Neural progenitor cell (in vitro differentiated cells): ENCODE results near the gene CCDC91. TPM values are rescaled to one million over a fixed set of nuclear protein-coding genes. Genes with fewer than 3 reads are reported as not detected.

Source experiments
- DNase-seq: peaks from one replicate; pipeline ENCODE4 v3.0.0-alpha.2; 2016; ENCODE audit warnings: low spot score
- H2AFZ ChIP-seq: fragments of 200-600 bp; sonication (generic); replicated peaks from 2 replicates; pipeline ENCODE4 v1.6.1; 2016; ENCODE audit warnings: antibody characterized with exemption
- H3F3A ChIP-seq: fragments of 200-600 bp; sonication (generic); 2 replicates; pipeline ENCODE4 v1.6.1; 2016; ENCODE audit warnings: antibody characterized with exemption, low read depth
- H3K27ac ChIP-seq: fragments of 200-600 bp; sonication (generic); 2 replicates; pipeline ENCODE4 v1.5.1; 2016; ENCODE audit warnings: mild to moderate bottlenecking
- H3K27me3 ChIP-seq: fragments of 200-600 bp; sonication (generic); 2 replicates; pipeline ENCODE4 v1.6.1; 2016; ENCODE audit warnings: mild to moderate bottlenecking, moderate library complexity
- H3K36me3 ChIP-seq: fragments of 200-600 bp; sonication (generic); 2 replicates; pipeline ENCODE4 v1.5.1; 2016
- H3K4me1 ChIP-seq: fragments of 200-600 bp; sonication (generic); 2 replicates; pipeline ENCODE4 v1.6.1; 2016; ENCODE audit warnings: mixed run types
- H3K4me2 ChIP-seq: fragments of 200-600 bp; sonication (generic); 2 replicates; pipeline ENCODE4 v1.6.1; 2016
- H3K4me3 ChIP-seq: fragments of 200-600 bp; sonication (generic); 2 replicates; pipeline ENCODE4 v1.5.1; 2016
- H3K79me2 ChIP-seq: fragments of 200-600 bp; sonication (generic); 2 replicates; pipeline ENCODE4 v1.6.1; 2016; ENCODE audit warnings: low read depth
- H3K9ac ChIP-seq: fragments of 200-600 bp; sonication (generic); 2 replicates; pipeline ENCODE4 v1.6.1; 2016
- H3K9me3 ChIP-seq: fragments of 200-600 bp; sonication (generic); 2 replicates; pipeline ENCODE4 v1.5.1; 2016; ENCODE audit warnings: low read depth
- H4K20me1 ChIP-seq: fragments of 200-600 bp; sonication (generic); 2 replicates; pipeline ENCODE4 v1.6.1; 2016; ENCODE audit warnings: low read depth
- H3K27ac Mint-ChIP-seq: 3 replicates; pipeline ENCODE4 v1.8.0; 2021; ENCODE audit warnings: mixed read lengths
- H3K27me3 Mint-ChIP-seq: 2 replicates; pipeline ENCODE4 v1.8.0; 2022; ENCODE audit warnings: low read depth, mild to moderate bottlenecking, inconsistent platforms, moderate library complexity, mixed read lengths; ENCODE audit not compliant: insufficient read depth
- H3K36me3 Mint-ChIP-seq: 3 replicates; pipeline ENCODE4 v1.8.0; 2021; ENCODE audit warnings: mixed read lengths
- H3K4me1 Mint-ChIP-seq: 3 replicates; pipeline ENCODE4 v1.8.0; 2021; ENCODE audit warnings: mixed read lengths
- H3K4me3 Mint-ChIP-seq: 3 replicates; pipeline ENCODE4 v1.8.0; 2021; ENCODE audit warnings: mild to moderate bottlenecking, moderate library complexity, mixed read lengths
- H3K9me3 Mint-ChIP-seq: 3 replicates; pipeline ENCODE4 v1.8.0; 2020; ENCODE audit warnings: mixed read lengths
- EZH2 ChIP-seq: fragments of 200-600 bp; sonication (generic); IDR thresholded peaks from 2 replicates; pipeline ENCODE4 v1.6.1; 2017; ENCODE audit warnings: antibody characterized with exemption, mild to moderate bottlenecking, moderate library complexity
- EZH2phosphoT487 ChIP-seq: fragments of 200-600 bp; sonication (generic); IDR thresholded peaks from 2 replicates; pipeline ENCODE4 v1.6.1; 2017; ENCODE audit warnings: antibody characterized with exemption
- total RNA-seq: library from RNA; depleted of rRNA; stranded (reverse); fragments of >200 nt; gene quantifications from 2 replicates; pipeline ENCODE4 v1.2.3, GENCODE V29; 2015; ENCODE audit warnings: low replicate concordance
- TF ChIP-seq, protein P1 (sequence below): fragments of 200-600 bp; sonication (generic); IDR thresholded peaks from 2 replicates; pipeline ENCODE4 v1.5.1; 2017; ENCODE audit warnings: antibody characterized with exemption, mild to moderate bottlenecking

Gene CCDC91
- total RNA-seq, 1 donor from 2014 or later = 35.8 TPM

GRCh38 chr12:28484156-28484555 is 293.9 kb downstream of the CCDC91 start:
- Histone ChIP-seq H3K36me3 (no peaks in the 10 kb centered on the region), H3K4me1 (no peaks in the 10 kb centered on the region), H3K4me3 (no peak overlapping the region), H3F3A (no peaks in the 10 kb centered on the region), H3K9ac (no peak overlapping the region), H3K9me3 (no peaks in the 10 kb centered on the region), H3K79me2 (no peaks in the 10 kb centered on the region), H4K20me1 (no peaks in the 10 kb centered on the region), H3K4me2 (no peak overlapping the region), H2AFZ (no peak overlapping the region), H3K27ac (no peak overlapping the region), H3K27me3 (no peaks in the 10 kb centered on the region)
- Mint-ChIP-seq H3K27ac (no peak overlapping the region), H3K27me3 (no peaks in the 10 kb centered on the region), H3K4me3 (no peak overlapping the region), H3K9me3 (no peaks in the 10 kb centered on the region), H3K36me3 (peaks cover 3% of the 10 kb centered on the region), H3K4me1 (peaks cover 11% of the 10 kb centered on the region)
- DNase-seq = no peak
- no peak for TF ChIP-seq EZH2phosphoT487
- TF ChIP-seq, protein P1, sequence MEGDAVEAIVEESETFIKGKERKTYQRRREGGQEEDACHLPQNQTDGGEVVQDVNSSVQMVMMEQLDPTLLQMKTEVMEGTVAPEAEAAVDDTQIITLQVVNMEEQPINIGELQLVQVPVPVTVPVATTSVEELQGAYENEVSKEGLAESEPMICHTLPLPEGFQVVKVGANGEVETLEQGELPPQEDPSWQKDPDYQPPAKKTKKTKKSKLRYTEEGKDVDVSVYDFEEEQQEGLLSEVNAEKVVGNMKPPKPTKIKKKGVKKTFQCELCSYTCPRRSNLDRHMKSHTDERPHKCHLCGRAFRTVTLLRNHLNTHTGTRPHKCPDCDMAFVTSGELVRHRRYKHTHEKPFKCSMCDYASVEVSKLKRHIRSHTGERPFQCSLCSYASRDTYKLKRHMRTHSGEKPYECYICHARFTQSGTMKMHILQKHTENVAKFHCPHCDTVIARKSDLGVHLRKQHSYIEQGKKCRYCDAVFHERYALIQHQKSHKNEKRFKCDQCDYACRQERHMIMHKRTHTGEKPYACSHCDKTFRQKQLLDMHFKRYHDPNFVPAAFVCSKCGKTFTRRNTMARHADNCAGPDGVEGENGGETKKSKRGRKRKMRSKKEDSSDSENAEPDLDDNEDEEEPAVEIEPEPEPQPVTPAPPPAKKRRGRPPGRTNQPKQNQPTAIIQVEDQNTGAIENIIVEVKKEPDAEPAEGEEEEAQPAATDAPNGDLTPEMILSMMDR = no peak
- no peak for TF ChIP-seq EZH2

GRCh38 chr12:28486521-28486920 is 296.3 kb downstream of the CCDC91 start:
- peaks cover 11% of the 10 kb centered on the region for H3K4me1 Mint-ChIP-seq
- H3K36me3 ChIP-seq = no peaks in the 10 kb centered on the region
- H3K79me2 ChIP-seq = no peaks in the 10 kb centered on the region
- no peaks in the 10 kb centered on the region for H4K20me1 ChIP-seq
- peaks cover 3% of the 10 kb centered on the region for H3K36me3 Mint-ChIP-seq
- no peaks in the 10 kb centered on the region for H3K9me3 ChIP-seq
- no peaks in the 10 kb centered on the region for H3K4me1 ChIP-seq
- H3K27me3 Mint-ChIP-seq = no peaks in the 10 kb centered on the region
- no peak overlapping the region for H2AFZ ChIP-seq
- DNase-seq = no peak
- no peak overlapping the region for H3K4me2 ChIP-seq
- H3K4me3 Mint-ChIP-seq = no peak overlapping the region
- H3K27me3 ChIP-seq = no peaks in the 10 kb centered on the region
- no peak overlapping the region for H3K27ac ChIP-seq
- H3K9ac ChIP-seq = no peak overlapping the region
- TF ChIP-seq, protein P1 = no peak
- TF ChIP-seq EZH2 (no peak), EZH2phosphoT487 (no peak)
- H3K27ac Mint-ChIP-seq = no peak overlapping the region
- H3F3A ChIP-seq = no peaks in the 10 kb centered on the region
- H3K4me3 ChIP-seq = no peak overlapping the region
- H3K9me3 Mint-ChIP-seq = no peaks in the 10 kb centered on the region

- Histone ChIP-seq H2AFZ (no peak overlapping the region), H3K27ac (no peak overlapping the region), H3K4me3 (no peak overlapping the region), H3K9me3 (no peaks in the 10 kb centered on the region), H3K4me2 (no peak overlapping the region), H3K9ac (no peak overlapping the region), H3K4me1 (no peaks in the 10 kb centered on the region), H3K79me2 (no peaks in the 10 kb centered on the region), H3F3A (no peaks in the 10 kb centered on the region), H3K36me3 (no peaks in the 10 kb centered on the region), H3K27me3 (no peaks in the 10 kb centered on the region), H4K20me1 (no peaks in the 10 kb centered on the region)
- no peak for TF ChIP-seq EZH2
- no peak for TF ChIP-seq EZH2phosphoT487
- TF ChIP-seq, protein P1 = no peak
- peaks cover 3% of the 10 kb centered on the region for H3K36me3 Mint-ChIP-seq
- H3K9me3 Mint-ChIP-seq = no peaks in the 10 kb centered on the region
- H3K4me1 Mint-ChIP-seq = peaks cover 11% of the 10 kb centered on the region
- H3K4me3 Mint-ChIP-seq = no peak overlapping the region
- DNase-seq = no peak
- H3K27ac Mint-ChIP-seq = no peak overlapping the region
- H3K27me3 Mint-ChIP-seq = no peaks in the 10 kb centered on the region
Observed at GRCh38 chr12:28489246-28489645, 299.0 kb downstream of the CCDC91 start.
